ENCODE measurements around the gene FTO.

Gene FTO

GRCh38 chr16:53967572-53967971, 263.6 kb downstream of the FTO start:
- TF ChIP-seq TAF1 (IDR thresholded peaks at IDR 0.05; ENCODE audit: borderline replicate concordance, insufficient read depth, low read length): no peak
- no peak for TF ChIP-seq FOXP2 (optimal IDR thresholded peaks at IDR 0.05; ENCODE audit: borderline replicate concordance, extremely low read depth, extremely low read length, insufficient read depth)
- no peak for TF ChIP-seq REST (IDR thresholded peaks at IDR 0.05; ENCODE audit: insufficient read depth in 1 of 2, low read depth in 2 of 2, low read length in 2 of 2)
- TF ChIP-seq POLR2AphosphoS5 (IDR thresholded peaks at IDR 0.05; ENCODE audit: low read depth, low read length): no peak
- TF ChIP-seq SIN3A (IDR thresholded peaks at IDR 0.05; ENCODE audit: borderline replicate concordance, insufficient read depth, low read length): no peak

DNA sequence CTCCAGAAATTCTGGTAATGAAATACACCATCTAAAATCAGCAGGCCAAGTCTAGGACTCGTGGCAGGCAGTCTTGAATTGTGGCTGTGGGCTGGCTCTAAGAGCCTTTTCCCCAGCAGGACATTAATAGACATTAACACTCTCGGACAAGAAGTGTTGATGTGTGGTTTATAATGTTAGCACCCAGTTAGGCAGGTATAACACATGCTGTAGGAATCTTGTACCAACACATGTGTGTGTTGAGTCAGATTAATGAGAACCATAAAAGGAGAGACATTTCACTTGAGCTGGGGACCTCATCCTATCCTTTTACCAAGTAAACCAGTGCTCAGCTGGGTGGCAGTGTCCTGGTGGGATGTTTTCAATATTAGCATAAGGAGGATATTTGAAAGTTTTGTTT, 264.5 kb downstream of the FTO start:
- TF ChIP-seq POLR2AphosphoS5 (IDR thresholded peaks at IDR 0.05; ENCODE audit: low read depth, low read length): no peak
- TF ChIP-seq SIN3A (IDR thresholded peaks at IDR 0.05; ENCODE audit: borderline replicate concordance, insufficient read depth, low read length): no peak
- no peak for TF ChIP-seq TAF1 (IDR thresholded peaks at IDR 0.05; ENCODE audit: borderline replicate concordance, insufficient read depth, low read length)
- no peak for TF ChIP-seq FOXP2 (optimal IDR thresholded peaks at IDR 0.05; ENCODE audit: borderline replicate concordance, extremely low read depth, extremely low read length, insufficient read depth)
- TF ChIP-seq REST (IDR thresholded peaks at IDR 0.05; ENCODE audit: insufficient read depth in 1 of 2, low read depth in 2 of 2, low read length in 2 of 2): no peak

DNA sequence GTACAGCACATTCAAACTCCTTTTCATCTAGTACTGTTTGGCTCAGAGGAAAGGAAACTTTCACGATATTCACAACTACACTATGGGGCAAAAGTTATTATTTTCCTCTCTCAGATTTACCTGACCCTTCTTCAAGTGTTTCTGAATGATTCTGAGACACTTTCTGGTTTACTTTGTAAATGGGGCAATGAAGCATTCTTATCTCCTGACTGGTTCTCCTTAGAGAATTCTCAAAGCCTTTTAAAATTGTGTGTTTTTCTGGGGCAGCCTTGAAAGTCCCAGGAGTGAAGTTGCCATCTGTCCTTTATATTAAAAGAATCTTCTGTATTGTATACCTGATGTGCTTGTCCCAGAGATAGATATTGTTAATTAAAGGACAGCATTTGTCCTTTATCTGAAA, 264.9 kb downstream of the FTO start:
- TF ChIP-seq REST (IDR thresholded peaks at IDR 0.05; ENCODE audit: insufficient read depth in 1 of 2, low read depth in 2 of 2, low read length in 2 of 2): no peak
- no peak for TF ChIP-seq FOXP2 (optimal IDR thresholded peaks at IDR 0.05; ENCODE audit: borderline replicate concordance, extremely low read depth, extremely low read length, insufficient read depth)
- no peak for TF ChIP-seq TAF1 (IDR thresholded peaks at IDR 0.05; ENCODE audit: borderline replicate concordance, insufficient read depth, low read length)

- TF ChIP-seq TAF1 (IDR thresholded peaks at IDR 0.05; ENCODE audit: borderline replicate concordance, insufficient read depth, low read length) (no peak), SIN3A (IDR thresholded peaks at IDR 0.05; ENCODE audit: borderline replicate concordance, insufficient read depth, low read length) (no peak), FOXP2 (optimal IDR thresholded peaks at IDR 0.05; ENCODE audit: borderline replicate concordance, extremely low read depth, extremely low read length, insufficient read depth) (no peak), REST (IDR thresholded peaks at IDR 0.05; ENCODE audit: insufficient read depth in 1 of 2, low read depth in 2 of 2, low read length in 2 of 2) (no peak), POLR2AphosphoS5 (IDR thresholded peaks at IDR 0.05; ENCODE audit: low read depth, low read length) (no peak)
Observed at GRCh38 chr16:53971616-53972015, 267.7 kb downstream of the FTO start.

DNA sequence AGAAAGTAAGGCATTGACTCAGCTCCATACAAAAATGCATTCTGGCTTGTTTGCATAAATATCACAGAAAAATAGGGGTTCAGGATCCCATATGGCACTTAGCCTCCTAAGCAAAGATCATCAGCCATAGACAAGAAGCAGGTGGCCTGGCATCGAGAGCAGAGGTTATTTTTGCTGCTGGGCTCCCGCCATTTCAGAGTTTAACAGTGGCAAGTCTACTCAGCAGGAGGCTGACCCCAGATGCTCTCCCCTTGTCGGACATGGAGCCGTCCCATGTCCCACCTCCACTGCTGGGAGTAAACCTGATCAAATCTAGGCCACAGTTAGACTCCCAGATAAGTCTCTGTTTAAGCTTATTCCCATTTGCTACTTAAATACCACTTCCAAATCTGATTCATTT, 269.1 kb downstream of the FTO start:
- no peak for TF ChIP-seq POLR2AphosphoS5 (IDR thresholded peaks at IDR 0.05; ENCODE audit: low read depth, low read length)
- no peak for TF ChIP-seq REST (IDR thresholded peaks at IDR 0.05; ENCODE audit: insufficient read depth in 1 of 2, low read depth in 2 of 2, low read length in 2 of 2)
- TF ChIP-seq FOXP2 (optimal IDR thresholded peaks at IDR 0.05; ENCODE audit: borderline replicate concordance, extremely low read depth, extremely low read length, insufficient read depth): no peak

Measured in PFSK-1 (cell line).